GM20000 (cell line): Measurements from ENCODE around the gene FBXO5.

ENCODE experiments used
- DNase-seq: peaks from one replicate; pipeline ENCODE4 v3.0.0; 2012; ENCODE audit warnings: low spot score
- TF ChIP-seq, protein P1 (sequence below): IDR thresholded peaks from 2 replicates; pipeline ENCODE4 v1.5.1; 2012; ENCODE audit warnings: mild to moderate bottlenecking, control low read depth; ENCODE audit errors: extremely low read depth, missing control alignments

FBXO5 gene

DNA sequence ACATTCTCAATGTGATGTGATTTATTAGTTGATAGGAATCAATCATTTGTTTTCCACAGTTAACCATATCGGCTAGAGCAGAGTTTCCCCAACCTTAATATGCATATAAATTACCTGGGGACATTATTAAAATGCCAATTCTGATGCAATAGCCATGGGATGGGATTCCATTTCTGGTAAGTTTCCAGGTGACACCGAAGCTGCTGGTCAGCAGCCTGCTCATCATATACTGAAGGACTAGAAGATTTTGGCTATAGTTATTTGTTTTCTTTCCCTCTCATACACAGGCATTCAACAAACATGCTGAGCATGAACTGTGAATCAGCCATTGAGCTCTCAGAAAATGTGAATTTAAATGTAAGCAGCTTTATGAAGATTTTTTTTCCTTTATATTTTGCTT lies 35.8 kb downstream of the FBXO5 start:
- TF ChIP-seq, protein P1, sequence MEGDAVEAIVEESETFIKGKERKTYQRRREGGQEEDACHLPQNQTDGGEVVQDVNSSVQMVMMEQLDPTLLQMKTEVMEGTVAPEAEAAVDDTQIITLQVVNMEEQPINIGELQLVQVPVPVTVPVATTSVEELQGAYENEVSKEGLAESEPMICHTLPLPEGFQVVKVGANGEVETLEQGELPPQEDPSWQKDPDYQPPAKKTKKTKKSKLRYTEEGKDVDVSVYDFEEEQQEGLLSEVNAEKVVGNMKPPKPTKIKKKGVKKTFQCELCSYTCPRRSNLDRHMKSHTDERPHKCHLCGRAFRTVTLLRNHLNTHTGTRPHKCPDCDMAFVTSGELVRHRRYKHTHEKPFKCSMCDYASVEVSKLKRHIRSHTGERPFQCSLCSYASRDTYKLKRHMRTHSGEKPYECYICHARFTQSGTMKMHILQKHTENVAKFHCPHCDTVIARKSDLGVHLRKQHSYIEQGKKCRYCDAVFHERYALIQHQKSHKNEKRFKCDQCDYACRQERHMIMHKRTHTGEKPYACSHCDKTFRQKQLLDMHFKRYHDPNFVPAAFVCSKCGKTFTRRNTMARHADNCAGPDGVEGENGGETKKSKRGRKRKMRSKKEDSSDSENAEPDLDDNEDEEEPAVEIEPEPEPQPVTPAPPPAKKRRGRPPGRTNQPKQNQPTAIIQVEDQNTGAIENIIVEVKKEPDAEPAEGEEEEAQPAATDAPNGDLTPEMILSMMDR: no peak
- DNase-seq: no peak

DNA sequence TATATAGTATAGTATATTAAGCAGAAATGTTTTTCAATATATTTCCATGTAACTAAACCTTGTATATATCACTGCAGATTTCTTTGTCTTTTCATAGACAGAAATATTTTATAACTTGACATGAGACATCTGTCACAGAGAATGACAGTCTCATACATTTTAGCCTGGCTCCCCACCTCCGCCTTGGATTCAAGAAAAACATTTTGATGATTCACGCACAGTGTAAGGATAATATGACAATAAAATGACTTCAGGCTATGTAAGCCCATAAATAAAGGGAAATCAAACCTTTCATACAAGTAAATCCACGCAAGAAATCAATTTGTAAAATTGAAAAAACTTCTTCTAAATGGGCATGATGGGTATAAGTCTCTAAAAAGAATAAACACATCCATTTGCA lies 36.4 kb downstream of the FBXO5 start:
- no peak for DNase-seq
- TF ChIP-seq, protein P1: no peak

DNA sequence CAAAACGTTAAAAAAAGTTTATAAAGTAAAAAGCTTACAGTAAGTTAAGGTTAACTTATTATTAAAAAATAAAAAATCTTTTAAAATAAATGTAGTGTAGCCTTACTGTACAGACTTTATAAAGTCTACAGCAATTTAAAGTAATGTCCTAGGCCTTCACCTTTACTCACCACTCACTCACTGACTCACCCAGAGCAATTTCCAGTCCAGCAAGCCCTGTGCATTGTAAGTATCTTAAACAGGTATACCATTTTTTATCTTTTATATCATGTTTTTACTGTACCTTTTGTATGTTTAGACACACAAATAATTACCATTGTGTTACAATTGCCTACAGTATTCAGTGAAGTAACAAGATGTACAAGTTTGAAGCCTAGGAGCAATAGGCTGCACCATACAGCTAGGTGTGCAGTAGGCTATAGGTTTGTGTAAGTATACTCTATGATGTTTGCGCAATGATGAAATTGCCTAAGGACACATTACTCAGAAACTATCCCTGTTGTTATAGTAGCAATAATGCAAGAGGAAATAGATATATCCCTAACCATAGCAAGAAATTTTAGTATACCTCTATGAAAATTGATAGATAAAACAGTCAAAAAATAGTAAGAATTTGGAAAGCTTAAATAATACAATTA lies 39.5 kb downstream of the FBXO5 start:
- TF ChIP-seq, protein P1: no peak
- DNase-seq: no peak

DNA sequence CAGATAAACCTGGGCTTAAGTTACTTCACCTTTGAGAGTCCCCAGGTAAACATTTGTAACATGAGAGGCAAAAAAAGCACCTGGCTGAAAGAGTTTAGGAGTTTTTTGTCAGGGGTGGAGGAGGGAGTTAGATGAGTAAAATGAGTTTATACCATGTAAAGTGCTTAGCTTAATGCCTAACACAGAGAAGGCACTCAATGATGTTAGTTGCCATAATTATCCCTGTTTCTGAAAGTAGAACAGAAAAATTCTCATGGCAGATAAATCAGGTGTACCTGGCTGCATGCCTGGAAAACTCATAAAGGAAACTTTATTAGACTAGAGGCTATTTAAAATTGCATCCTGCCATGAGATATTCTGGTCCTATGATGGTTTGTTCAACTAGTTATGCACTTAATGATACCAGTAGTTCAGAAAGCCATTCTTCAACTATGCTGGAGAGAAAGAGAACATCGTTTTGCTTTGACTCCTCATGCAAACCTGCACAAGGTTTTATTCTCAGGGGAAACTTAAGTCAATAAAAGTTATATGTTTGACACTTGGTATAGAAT lies 40.4 kb downstream of the FBXO5 start:
- no peak for DNase-seq
- TF ChIP-seq, protein P1: no peak

DNA sequence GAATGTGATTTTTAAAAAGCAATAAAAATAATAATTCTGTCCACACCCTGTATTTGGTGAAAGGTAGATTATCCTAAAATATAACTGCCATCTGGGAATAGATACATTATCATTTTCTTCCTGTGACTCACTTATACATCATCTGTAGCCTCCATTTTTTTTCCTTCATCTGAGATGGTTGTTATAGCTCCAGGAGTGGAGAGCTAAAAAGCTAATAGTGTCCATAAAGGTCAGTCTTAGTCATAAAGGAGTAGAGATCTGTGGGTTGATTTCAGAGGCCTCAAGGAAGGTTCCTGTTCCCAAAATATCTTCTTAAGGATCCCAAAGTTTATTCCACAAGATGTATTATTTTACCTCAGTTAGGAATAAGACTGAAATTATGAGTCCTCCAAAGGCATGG lies 41.1 kb downstream of the FBXO5 start:
- TF ChIP-seq, protein P1: no peak
- DNase-seq: no peak

DNA sequence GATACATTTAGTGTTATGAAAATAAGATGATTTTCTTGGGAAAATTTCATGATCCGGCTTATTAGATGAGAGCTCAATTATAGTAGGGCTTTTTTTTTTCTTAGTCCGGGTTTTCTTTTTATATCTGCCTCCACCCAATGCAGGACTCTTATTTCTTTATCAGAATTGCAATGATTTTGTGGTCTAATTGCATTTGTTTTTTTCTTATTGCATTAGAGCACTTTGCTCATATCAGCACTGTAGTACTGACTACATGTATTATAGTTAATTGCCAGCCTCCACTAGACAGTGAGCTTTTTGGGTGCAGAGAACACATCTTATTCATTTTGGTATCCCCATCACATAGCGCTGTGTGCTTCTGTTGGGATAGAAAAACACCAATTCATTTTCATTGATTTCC lies 50.0 kb downstream of the FBXO5 start:
- DNase-seq: no peak
- TF ChIP-seq, protein P1: no peak

DNA sequence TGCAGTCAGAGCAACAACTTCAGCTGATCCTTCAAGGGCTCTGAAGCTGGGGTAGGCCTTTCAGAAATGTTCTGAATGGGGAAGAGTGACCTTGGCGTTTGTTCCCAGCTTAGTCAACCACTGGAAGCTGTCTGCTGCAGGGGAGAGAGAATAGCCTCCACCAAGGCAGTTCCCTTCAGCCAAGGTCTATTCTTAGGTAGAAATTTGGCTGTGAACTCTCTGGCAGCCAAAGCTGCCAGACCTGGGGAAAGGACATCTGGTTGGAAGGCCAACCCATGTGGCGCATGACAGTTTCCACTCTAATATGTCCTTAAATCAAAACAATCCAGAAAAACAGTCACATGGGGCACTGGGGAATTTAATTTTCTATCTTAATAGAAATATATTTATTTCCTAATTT lies 60.1 kb downstream of the FBXO5 start:
- TF ChIP-seq, protein P1: no peak
- no peak for DNase-seq
